Panc1 (cell line): ENCODE results near the gene GSTO2. TPM values are rescaled to one million over a fixed set of nuclear protein-coding genes. Genes with fewer than 3 reads are reported as not detected.
A peak's percentile ranks its signal among the peaks of the same experiment; 100 is the strongest.

Experiments used
- ATAC-seq: fragments of 200-7000 bp; cut with Tn5 transposase; 2 replicates; pipeline ENCODE4 v1.9.1; 2020; ENCODE audit warnings: mild to moderate bottlenecking, moderate library complexity
- BruUV-seq: library from RNA; stranded (reverse); fragments of 400-500 nt; replicated peaks from 2 replicates; lab custom pipeline; 2021; lab: Mats Ljungman, UMichigan
- CTCF ChIA-PET: fragments of 300-600 bp; sonication (Branson Sonifier 250); formaldehyde crosslinking; loops from one replicate; lab custom pipeline; 2022; ENCODE audit warnings: antibody characterized with exemption; lab: Charles Lee
- POLR2A ChIA-PET: fragments of 300-600 bp; sonication (Branson Sonifier 250); formaldehyde crosslinking; loops from one replicate; lab custom pipeline; 2022; ENCODE audit warnings: antibody characterized with exemption; lab: Charles Lee
- DNase-seq: peaks from one replicate; pipeline ENCODE4 v3.0.0-alpha.2; 2010; ENCODE audit warnings: low read depth, low spot score
- H3K27ac ChIP-seq: 2 replicates; pipeline ENCODE4 v1.5.1; 2011; ENCODE audit warnings: mild to moderate bottlenecking, low read length, inconsistent platforms
- H3K27me3 ChIP-seq: fragments of 200-500 bp; sonication (Bioruptor generic); 2 replicates; pipeline ENCODE4 v1.6.0; 2014; ENCODE audit warnings: low read length, inconsistent platforms; ENCODE audit not compliant: control insufficient read depth, insufficient read depth
- H3K36me3 ChIP-seq: fragments of 200-500 bp; sonication (Bioruptor generic); 2 replicates; pipeline ENCODE4 v1.5.1; 2014; ENCODE audit warnings: inconsistent platforms, mild to moderate bottlenecking, low read length, moderate library complexity; ENCODE audit not compliant: control insufficient read depth, insufficient read depth
- H3K4me1 ChIP-seq: 2 replicates; pipeline ENCODE4 v1.5.1; 2011; ENCODE audit warnings: inconsistent platforms, mild to moderate bottlenecking, low read length, moderate library complexity; ENCODE audit not compliant: control insufficient read depth, insufficient read depth
- H3K4me3 ChIP-seq, 2 experiments: 2 replicates each; pipeline ENCODE4 v1.5.1; 2011 to 2012; ENCODE audit warnings: low read depth in 2 of 2, low read length in 2 of 2, mild to moderate bottlenecking in 2 of 2, inconsistent platforms in 1 of 2, moderate library complexity in 1 of 2
- H3K9me3 ChIP-seq: fragments of 200-500 bp; sonication (Bioruptor generic); 2 replicates; pipeline ENCODE4 v1.5.1; 2014; ENCODE audit warnings: low read depth, mild to moderate bottlenecking, inconsistent platforms, low read length, moderate library complexity; ENCODE audit not compliant: control insufficient read depth, insufficient read depth
- POLR2AphosphoS5 ChIP-seq: IDR thresholded peaks from 2 replicates; pipeline ENCODE4 v1.6.1; 2012; ENCODE audit warnings: mild to moderate bottlenecking, low read depth, low read length, moderate library complexity
- SIN3A ChIP-seq: IDR thresholded peaks from 2 replicates; pipeline ENCODE4 v1.6.1; 2012; ENCODE audit warnings: low read depth, mild to moderate bottlenecking, low read length, moderate library complexity, borderline replicate concordance; ENCODE audit not compliant: insufficient read depth
- TCF7L2 ChIP-seq: IDR thresholded peaks from 2 replicates; pipeline ENCODE4 v1.6.1; 2011; ENCODE audit warnings: mild to moderate bottlenecking, low read depth, low read length, inconsistent platforms
- in situ Hi-C: cut with HindIII; loops from 2 replicates; pipeline ENCODE4 v1.10.0; 2016; ENCODE audit warnings: low sequenced_read_pairs, low pct_unique_long_range_greater_than_20kb
- intact Hi-C: fragments of 100-400 bp; cut with micrococcal nuclease; formaldehyde crosslinking; loops from one replicate; pipeline ENCODE4 v1.10.0; 2022; ENCODE audit not compliant: unreplicated experiment
- total RNA-seq: library from RNA; stranded (reverse); gene quantifications from one replicate; pipeline ENCODE4 v1.2.1, GENCODE V29; 2021; ENCODE audit not compliant: unreplicated experiment
- TF ChIP-seq, protein P1 (sequence below), 2 experiments: IDR thresholded peaks; 2 replicates each; pipeline ENCODE4 v1.6.1; 2011 to 2012; ENCODE audit warnings: low read depth in 2 of 2, control low read depth in 1 of 2, low read length in 1 of 2, mild to moderate bottlenecking in 1 of 2, moderate library complexity in 1 of 2; ENCODE audit not compliant: insufficient read depth in 1 of 2
- TF ChIP-seq, protein P2 (sequence below): fragments of 450-650 bp; IDR thresholded peaks from 2 replicates; pipeline ENCODE4 v1.5.1; 2017; ENCODE audit warnings: mild to moderate bottlenecking

Gene GSTO2
- total RNA-seq, 1 experiment from 2014 or later = 28.5 TPM

DNA sequence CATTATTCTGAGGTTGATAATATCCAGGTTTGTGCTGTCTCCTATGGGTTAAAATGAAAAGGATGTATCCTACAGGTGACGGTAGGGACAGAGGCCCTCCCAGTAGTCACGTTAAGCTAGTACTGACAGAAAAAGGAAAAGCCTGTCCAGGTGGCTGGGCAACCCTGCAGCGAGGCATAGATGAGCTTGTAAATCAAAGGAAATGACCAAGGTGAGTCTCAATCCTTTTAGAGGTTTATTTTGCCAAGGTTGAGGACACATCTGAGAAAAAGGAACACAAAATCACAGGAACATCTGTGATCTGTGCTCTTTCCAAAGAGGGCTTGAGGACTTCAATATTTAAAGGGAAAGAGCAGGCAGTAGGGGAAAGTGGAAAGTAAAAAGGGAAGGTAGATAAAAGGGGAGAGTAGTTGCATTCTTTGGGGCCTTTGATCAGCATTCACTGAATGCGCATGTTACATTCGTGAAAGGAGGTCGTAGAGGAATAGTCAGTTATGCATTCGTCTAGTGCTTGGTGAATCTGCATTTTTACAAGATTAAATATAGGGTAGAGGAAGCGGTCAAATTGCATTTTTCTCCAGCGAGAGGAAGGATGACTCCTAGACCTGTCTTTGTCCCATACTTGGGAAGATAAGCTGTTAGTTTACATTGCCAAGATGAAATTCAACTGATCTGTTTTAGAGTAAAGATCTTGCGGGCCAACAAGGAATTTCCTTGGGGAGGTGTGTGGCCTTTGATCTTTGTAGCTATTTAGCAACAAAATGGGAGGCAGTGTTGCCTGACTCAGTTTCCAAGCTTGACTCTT lies 15.2 kb upstream of the GSTO2 start:
- no TSS peak for BruUV-seq
- DNase-seq (no peak), ATAC-seq (no peak)
- ChIA-PET POLR2A (interaction anchor here (0.5 kb wide), 1 partner anchor 10 kb away, joined by 6 read pairs; no protein-coding TSS in a partner anchor), CTCF (no interaction called here)
- 0 out of 2 replicates have a peak, but pooled peaks have one; percentile 14 for TF ChIP-seq TCF7L2
- TF ChIP-seq, protein P1, sequence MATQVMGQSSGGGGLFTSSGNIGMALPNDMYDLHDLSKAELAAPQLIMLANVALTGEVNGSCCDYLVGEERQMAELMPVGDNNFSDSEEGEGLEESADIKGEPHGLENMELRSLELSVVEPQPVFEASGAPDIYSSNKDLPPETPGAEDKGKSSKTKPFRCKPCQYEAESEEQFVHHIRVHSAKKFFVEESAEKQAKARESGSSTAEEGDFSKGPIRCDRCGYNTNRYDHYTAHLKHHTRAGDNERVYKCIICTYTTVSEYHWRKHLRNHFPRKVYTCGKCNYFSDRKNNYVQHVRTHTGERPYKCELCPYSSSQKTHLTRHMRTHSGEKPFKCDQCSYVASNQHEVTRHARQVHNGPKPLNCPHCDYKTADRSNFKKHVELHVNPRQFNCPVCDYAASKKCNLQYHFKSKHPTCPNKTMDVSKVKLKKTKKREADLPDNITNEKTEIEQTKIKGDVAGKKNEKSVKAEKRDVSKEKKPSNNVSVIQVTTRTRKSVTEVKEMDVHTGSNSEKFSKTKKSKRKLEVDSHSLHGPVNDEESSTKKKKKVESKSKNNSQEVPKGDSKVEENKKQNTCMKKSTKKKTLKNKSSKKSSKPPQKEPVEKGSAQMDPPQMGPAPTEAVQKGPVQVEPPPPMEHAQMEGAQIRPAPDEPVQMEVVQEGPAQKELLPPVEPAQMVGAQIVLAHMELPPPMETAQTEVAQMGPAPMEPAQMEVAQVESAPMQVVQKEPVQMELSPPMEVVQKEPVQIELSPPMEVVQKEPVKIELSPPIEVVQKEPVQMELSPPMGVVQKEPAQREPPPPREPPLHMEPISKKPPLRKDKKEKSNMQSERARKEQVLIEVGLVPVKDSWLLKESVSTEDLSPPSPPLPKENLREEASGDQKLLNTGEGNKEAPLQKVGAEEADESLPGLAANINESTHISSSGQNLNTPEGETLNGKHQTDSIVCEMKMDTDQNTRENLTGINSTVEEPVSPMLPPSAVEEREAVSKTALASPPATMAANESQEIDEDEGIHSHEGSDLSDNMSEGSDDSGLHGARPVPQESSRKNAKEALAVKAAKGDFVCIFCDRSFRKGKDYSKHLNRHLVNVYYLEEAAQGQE (IDR thresholded peaks at IDR 0.05; ENCODE audit: insufficient read depth in 1 of 2, low read depth in 2 of 2, low read length in 1 of 2) = no peak
- TF ChIP-seq, protein P2, sequence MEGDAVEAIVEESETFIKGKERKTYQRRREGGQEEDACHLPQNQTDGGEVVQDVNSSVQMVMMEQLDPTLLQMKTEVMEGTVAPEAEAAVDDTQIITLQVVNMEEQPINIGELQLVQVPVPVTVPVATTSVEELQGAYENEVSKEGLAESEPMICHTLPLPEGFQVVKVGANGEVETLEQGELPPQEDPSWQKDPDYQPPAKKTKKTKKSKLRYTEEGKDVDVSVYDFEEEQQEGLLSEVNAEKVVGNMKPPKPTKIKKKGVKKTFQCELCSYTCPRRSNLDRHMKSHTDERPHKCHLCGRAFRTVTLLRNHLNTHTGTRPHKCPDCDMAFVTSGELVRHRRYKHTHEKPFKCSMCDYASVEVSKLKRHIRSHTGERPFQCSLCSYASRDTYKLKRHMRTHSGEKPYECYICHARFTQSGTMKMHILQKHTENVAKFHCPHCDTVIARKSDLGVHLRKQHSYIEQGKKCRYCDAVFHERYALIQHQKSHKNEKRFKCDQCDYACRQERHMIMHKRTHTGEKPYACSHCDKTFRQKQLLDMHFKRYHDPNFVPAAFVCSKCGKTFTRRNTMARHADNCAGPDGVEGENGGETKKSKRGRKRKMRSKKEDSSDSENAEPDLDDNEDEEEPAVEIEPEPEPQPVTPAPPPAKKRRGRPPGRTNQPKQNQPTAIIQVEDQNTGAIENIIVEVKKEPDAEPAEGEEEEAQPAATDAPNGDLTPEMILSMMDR = peak; percentile 9; the same call in 1 of the 2 replicates
- H3K27me3 ChIP-seq = no peaks in the 10 kb centered on the region
- H3K36me3 ChIP-seq = peaks cover 14% of the 10 kb centered on the region
- intact Hi-C loops (no loop called here), in situ Hi-C loops (no loop called here)
- peak overlapping the region; percentile 65 to 71 for H3K4me3 ChIP-seq
- peak overlapping the region; percentile 94 for H3K27ac ChIP-seq
- H3K4me1 ChIP-seq = peaks cover 21% of the 10 kb centered on the region
- H3K9me3 ChIP-seq = no peaks in the 10 kb centered on the region

DNA sequence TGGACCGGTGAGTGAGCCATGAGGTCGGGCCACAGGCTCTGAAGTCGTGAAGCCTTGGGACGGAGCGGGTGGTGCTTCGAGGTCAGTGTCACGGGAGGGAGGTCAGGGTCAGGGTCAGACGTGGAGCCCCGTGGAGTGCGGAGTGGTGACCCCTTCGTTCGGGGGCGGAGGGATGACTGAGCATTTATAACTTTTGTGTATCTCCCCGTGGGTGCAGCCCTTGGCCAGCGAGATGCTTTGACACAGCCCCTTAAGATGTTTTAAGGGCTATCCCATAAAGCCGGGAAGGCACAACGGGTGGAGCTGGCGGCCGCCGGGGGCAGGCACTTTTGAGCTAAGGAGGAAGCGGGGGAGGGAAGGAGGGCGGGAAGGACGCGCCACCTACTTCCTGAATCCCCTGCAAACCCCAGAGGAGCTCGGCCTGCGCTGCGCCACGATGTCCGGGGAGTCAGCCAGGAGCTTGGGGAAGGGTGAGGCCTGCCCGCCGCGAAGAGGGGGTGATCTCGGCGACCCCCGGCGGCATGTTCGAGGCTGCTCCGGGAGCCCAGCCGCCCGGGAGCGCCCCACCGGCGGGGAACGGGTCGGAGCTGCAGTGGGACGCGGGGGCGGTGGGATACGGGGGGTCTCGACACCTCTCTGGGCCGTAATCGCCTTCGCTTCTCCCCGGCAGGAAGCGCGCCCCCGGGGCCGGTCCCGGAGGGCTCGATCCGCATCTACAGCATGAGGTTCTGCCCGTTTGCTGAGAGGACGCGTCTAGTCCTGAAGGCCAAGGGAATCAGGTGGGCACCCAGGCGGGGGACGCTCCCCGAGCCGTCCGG lies 14.3 kb upstream of the GSTO2 start, which contains the start of gene GSTO1:
Gene GSTO1 (plus strand): TSS at position 400 of the 818 bp plus-strand sequence. CDS start 37 bp downstream, at position 437.
- BruUV-seq = no TSS peak
- Histone ChIP-seq H3K36me3 (peaks cover 19% of the 10 kb centered on the region), H3K27me3 (no peaks in the 10 kb centered on the region), H3K4me1 (peaks cover 29% of the 10 kb centered on the region), H3K4me3 (peak within 1 kb of the TSS; percentile 65 to 71), H3K27ac (peak within 1 kb of the TSS; percentile 94), H3K9me3 (no peaks in the 10 kb centered on the region)
- CTCF ChIA-PET = no interaction called here
- in situ Hi-C loops = no loop called here
- POLR2A ChIA-PET = interaction anchor here (0.5 to 0.9 kb wide), 3 partner anchors 9 to 134 kb away, joined by 3 to 17 read pairs (median 6); no protein-coding TSS in a partner anchor
- ATAC-seq = peak; percentile 96
- intact Hi-C loops = no loop called here
- no peak for DNase-seq
- TF ChIP-seq, protein P1 (IDR thresholded peaks at IDR 0.05; ENCODE audit: insufficient read depth in 1 of 2, low read depth in 2 of 2, low read length in 1 of 2) = no peak
- TF ChIP-seq POLR2AphosphoS5 (peak; percentile 78), TCF7L2 (0 out of 2 replicates have a peak, but pooled peaks have one; percentile 3), SIN3A (peak; percentile 34; the same call in 1 of the 2 replicates)
- TF ChIP-seq, protein P2 = no peak
